Measurements from ENCODE around the gene MPV17. TPM values are rescaled to one million over a fixed set of nuclear protein-coding genes. Genes with fewer than 3 reads are reported as not detected.

The MPV17 gene
- total RNA-seq, 4 donors from 2014 or later, result 57.9 to 93.4 (median 66.4) TPM

DNA sequence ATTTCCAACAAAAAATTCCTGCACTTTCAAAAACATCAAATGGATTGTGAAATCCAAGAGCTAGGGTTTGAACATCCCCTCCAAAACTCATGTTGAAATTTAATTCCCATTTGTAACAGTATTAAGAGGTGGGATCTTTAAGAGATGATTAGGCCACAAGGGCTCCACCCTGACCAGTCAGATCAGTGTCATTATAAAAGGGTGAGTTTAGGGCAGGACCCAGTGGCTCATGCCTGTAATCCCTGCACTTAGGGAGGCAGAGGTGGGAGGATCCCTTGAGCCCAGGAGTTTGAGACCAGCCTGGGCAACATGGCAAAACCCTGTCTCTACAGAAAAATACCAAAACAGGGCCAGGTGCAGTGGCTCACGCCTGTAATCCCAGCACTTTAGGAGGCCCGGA is 24.7 kb upstream of the MPV17 start:
- Histone ChIP-seq H3K27me3 (no peaks in the 10 kb centered on the region), H3K4me3 (no peak overlapping the region), H3K36me3 (peaks cover 2 to 26% of the 10 kb centered on the region in 2 donors), H3K27ac (no peak overlapping the region), H3K9me3 (no peaks in the 10 kb centered on the region), H3K4me1 (peaks cover 0 to 7% (median 0%) of the 10 kb centered on the region in 3 donors)
- 100% methylated on average over 1 of the region's 2 CpGs; no CpG with 5 or more reads in 1 of the 2 donors for WGBS, 2 donors (ENCODE audit: low coverage in 1 of 2)
- TF ChIP-seq POLR2A (IDR thresholded peaks at IDR 0.05) (no peak), POLR2AphosphoS5 (IDR thresholded peaks at IDR 0.05) (no peak), EP300 (IDR thresholded peaks at IDR 0.05) (no peak)
- TF ChIP-seq, protein P1, sequence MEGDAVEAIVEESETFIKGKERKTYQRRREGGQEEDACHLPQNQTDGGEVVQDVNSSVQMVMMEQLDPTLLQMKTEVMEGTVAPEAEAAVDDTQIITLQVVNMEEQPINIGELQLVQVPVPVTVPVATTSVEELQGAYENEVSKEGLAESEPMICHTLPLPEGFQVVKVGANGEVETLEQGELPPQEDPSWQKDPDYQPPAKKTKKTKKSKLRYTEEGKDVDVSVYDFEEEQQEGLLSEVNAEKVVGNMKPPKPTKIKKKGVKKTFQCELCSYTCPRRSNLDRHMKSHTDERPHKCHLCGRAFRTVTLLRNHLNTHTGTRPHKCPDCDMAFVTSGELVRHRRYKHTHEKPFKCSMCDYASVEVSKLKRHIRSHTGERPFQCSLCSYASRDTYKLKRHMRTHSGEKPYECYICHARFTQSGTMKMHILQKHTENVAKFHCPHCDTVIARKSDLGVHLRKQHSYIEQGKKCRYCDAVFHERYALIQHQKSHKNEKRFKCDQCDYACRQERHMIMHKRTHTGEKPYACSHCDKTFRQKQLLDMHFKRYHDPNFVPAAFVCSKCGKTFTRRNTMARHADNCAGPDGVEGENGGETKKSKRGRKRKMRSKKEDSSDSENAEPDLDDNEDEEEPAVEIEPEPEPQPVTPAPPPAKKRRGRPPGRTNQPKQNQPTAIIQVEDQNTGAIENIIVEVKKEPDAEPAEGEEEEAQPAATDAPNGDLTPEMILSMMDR (IDR thresholded peaks at IDR 0.05), result no peak
- peak; percentile 80 for ATAC-seq

DNA sequence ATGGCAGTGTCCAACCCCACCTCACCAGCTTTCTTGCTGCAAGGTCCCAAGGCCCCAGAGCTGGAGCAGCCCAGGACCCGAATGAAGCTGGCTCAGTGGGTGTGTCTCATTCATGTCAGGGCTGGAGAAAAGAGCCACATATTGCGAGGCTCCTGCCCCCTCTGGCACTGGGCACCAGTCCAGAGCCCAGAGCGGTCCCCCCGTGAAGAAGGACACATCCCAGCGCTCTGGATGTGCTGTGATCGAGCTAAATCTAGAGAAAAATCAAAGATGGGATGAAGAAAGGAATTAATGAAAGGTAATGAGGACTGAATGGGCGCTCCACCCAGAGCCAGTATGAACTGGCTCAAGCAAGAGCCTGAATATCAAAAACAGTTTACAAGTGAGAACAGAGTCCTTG is 13.3 kb upstream of the MPV17 start:
- Histone ChIP-seq H3K27me3 (no peaks in the 10 kb centered on the region), H3K36me3 (peaks cover 0 to 100% of the 10 kb centered on the region in 2 donors), H3K4me3 (no peak overlapping the region), H3K27ac (no peak overlapping the region), H3K9me3 (no peaks in the 10 kb centered on the region), H3K4me1 (no peaks in the 10 kb centered on the region)
- 92% methylated on average over 4 of the region's 7 CpGs; no CpG with 5 or more reads in 1 of the 2 donors for WGBS, 2 donors (ENCODE audit: low coverage in 1 of 2)
- ATAC-seq, result no peak
- TF ChIP-seq, protein P1 (IDR thresholded peaks at IDR 0.05), result no peak
- TF ChIP-seq POLR2A (IDR thresholded peaks at IDR 0.05), result no peak
- no peak for TF ChIP-seq POLR2AphosphoS5 (IDR thresholded peaks at IDR 0.05)
- no peak for TF ChIP-seq EP300 (IDR thresholded peaks at IDR 0.05)

DNA sequence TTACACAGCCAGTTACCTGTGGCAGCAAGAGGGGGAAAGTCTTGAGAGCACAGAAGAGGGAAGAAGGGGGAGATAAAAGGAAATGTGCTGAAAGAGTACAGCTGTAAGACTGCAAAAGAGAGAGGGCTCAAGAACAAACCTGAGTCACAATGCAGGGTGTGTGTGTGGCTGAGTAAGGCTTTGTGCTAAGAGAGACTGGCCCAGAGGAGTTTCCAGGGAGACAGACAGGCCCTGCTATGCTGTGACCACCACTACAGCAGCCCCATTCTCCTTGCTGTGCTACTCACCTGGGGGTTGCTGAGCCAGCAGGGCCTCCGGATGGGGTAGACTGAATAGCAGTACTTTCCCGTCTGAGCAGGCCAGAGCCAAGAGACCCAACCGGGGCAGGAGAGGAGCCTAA is 12.4 kb upstream of the MPV17 start:
- WGBS, 2 donors (ENCODE audit: low coverage in 1 of 2), result 87 to 100% methylated on average over 2 to 3 of the region's 3 CpGs
- H3K4me1 ChIP-seq, result no peaks in the 10 kb centered on the region
- TF ChIP-seq, protein P1 (IDR thresholded peaks at IDR 0.05), result no peak
- no peak for TF ChIP-seq POLR2AphosphoS5 (IDR thresholded peaks at IDR 0.05)
- no peak for TF ChIP-seq POLR2A (IDR thresholded peaks at IDR 0.05)
- TF ChIP-seq EP300 (IDR thresholded peaks at IDR 0.05), result no peak
- no peaks in the 10 kb centered on the region for H3K9me3 ChIP-seq
- H3K36me3 ChIP-seq, result peaks cover 0 to 100% of the 10 kb centered on the region in 2 donors
- no peak for ATAC-seq
- no peaks in the 10 kb centered on the region for H3K27me3 ChIP-seq
- H3K27ac ChIP-seq, result no peak overlapping the region
- H3K4me3 ChIP-seq, result no peak overlapping the region

DNA sequence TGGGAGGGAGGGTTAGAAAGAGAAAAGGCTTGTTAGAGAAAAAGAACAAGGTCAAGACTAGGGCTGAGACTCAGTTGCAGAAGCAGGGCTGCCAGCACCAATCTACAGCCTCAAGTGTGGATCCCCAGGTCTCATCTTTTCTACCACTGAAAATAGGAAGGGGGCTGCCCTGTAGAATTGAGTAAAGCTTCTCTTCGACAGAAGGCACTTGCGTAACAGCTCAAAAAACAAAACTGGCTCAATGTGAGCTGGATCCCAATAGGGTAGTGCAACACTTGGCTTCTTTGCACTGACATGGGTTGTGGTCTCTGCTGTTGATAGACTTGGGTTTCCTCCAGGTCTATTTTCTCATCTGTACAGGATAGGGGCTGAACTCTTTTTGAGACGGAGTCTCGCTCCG is 1.8 kb upstream of the MPV17 start:
- Histone ChIP-seq H3K27ac (no peak overlapping the region), H3K9me3 (no peaks in the 10 kb centered on the region), H3K36me3 (peaks cover 0 to 41% of the 10 kb centered on the region in 2 donors), H3K4me3 (no peak overlapping the region), H3K4me1 (peaks cover 2 to 31% (median 13%) of the 10 kb centered on the region in 3 donors), H3K27me3 (no peaks in the 10 kb centered on the region)
- ATAC-seq, result no peak
- WGBS, 2 donors (ENCODE audit: low coverage in 1 of 2), result 86 to 100% methylated on average over 2 of the region's 5 CpGs
- no peak for TF ChIP-seq POLR2AphosphoS5 (IDR thresholded peaks at IDR 0.05)
- TF ChIP-seq, protein P1 (IDR thresholded peaks at IDR 0.05), result no peak
- no peak for TF ChIP-seq EP300 (IDR thresholded peaks at IDR 0.05)
- TF ChIP-seq POLR2A (IDR thresholded peaks at IDR 0.05), result no peak

DNA sequence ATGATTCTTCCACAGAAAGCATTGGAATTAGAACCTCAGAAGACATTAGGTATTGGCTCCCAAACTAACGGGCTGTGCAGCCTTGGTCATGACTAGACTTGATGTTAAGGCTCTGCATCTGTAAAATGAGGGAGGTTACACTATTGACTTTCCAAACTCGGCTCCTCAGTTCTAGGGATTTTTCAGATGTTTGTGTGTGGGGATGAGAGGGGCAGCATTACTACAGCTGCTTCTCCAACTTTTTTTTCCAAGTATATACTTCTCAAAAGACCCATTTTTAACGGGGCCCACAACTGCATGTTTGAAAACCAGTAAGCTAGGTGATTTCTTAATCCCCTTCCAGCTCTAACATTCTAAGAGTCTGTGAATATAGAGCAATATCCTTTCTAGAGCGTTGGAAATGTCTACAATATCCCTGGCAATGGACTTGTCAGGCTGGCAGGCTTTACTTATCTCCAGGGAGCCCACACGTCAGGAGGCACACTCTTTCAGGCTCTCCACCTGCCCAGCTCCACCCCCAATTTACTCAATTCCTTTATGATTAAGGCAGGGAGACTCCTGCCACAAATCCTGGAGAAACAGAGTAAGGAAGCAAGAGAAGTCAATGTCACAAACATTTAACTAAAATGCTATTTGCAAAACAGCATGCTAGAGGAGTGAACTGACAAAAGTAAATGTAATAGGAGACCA is 844 bp upstream of the MPV17 start:
- Histone ChIP-seq H3K27ac (peak overlapping the region; percentile 89 to 95 (median 92)), H3K4me3 (peak overlapping the region; percentile 69 to 78), H3K4me1 (peaks cover 2 to 31% (median 13%) of the 10 kb centered on the region in 3 donors), H3K36me3 (peaks cover 0 to 36% of the 10 kb centered on the region in 2 donors), H3K9me3 (no peaks in the 10 kb centered on the region), H3K27me3 (no peaks in the 10 kb centered on the region)
- WGBS, 2 donors (ENCODE audit: low coverage in 1 of 2), result 11 to 14% methylated on average over 4 to 5 of the region's 5 CpGs
- no peak for TF ChIP-seq POLR2A (IDR thresholded peaks at IDR 0.05)
- no peak for TF ChIP-seq EP300 (IDR thresholded peaks at IDR 0.05)
- no peak for TF ChIP-seq POLR2AphosphoS5 (IDR thresholded peaks at IDR 0.05)
- TF ChIP-seq, protein P1 (IDR thresholded peaks at IDR 0.05), result no peak
- no peak for ATAC-seq

Data from gastroesophageal sphincter (tissue), 4 donors.